ENCODE measurements around the gene DQX1. TPM values are rescaled to one million over a fixed set of nuclear protein-coding genes. Genes with fewer than 3 reads are reported as not detected.

DQX1 gene
- total and polyA plus RNA-seq, 2 experiments from 2014 or later = 0.32 to 0.52 TPM

- H3K36me3 ChIP-seq (ENCODE audit: insufficient read depth) = no peaks in the 10 kb centered on the region
- Mint-ChIP-seq H3K27me3 (ENCODE audit: insufficient read depth, low read depth, poor library complexity) (peaks cover 79% of the 10 kb centered on the region), H3K4me1 (peaks cover 23% of the 10 kb centered on the region), H3K4me3 (peak overlapping the region; percentile 83), H3K9me3 (peaks cover 3% of the 10 kb centered on the region; the same call in 1 of the 3 replicates), H3K27ac (peak overlapping the region; percentile 54; the same call in 1 of the 2 replicates), H3K36me3 (ENCODE audit: low read depth) (peaks cover 4% of the 10 kb centered on the region; the same call in 1 of the 3 replicates)
- peak overlapping the region; percentile 99 for H2AFZ ChIP-seq
- peak overlapping the region; percentile 93 for H3K4me3 ChIP-seq
- DNase-seq (ENCODE audit: low spot score) (peak; percentile 59), ATAC-seq (peak; percentile 9)
- peaks cover 19% of the 10 kb centered on the region for H3K4me1 ChIP-seq (ENCODE audit: insufficient read depth)
- no peaks in the 10 kb centered on the region for H3K9me2 ChIP-seq (ENCODE audit: insufficient read depth)
- no peaks in the 10 kb centered on the region for H3K79me2 ChIP-seq (replicated peaks; ENCODE audit: insufficient read depth)
- peaks cover 3% of the 10 kb centered on the region for H3F3A ChIP-seq (replicated peaks; ENCODE audit: low read depth)
- no peaks in the 10 kb centered on the region; the same call in 1 of the 2 replicates for H4K20me1 ChIP-seq (replicated peaks; ENCODE audit: insufficient read depth)
- H3K27me3 ChIP-seq (ENCODE audit: insufficient read depth) = peaks cover 92% of the 10 kb centered on the region
- H3K4me2 ChIP-seq = peak overlapping the region; percentile 96
- TF ChIP-seq REST (IDR thresholded peaks at IDR 0.05; ENCODE audit: unreplicated experiment) (no peak), CREB1 (CRISPR knock-in tag; IDR thresholded peaks at IDR 0.05; ENCODE audit: low read depth) (no peak), EZH2phosphoT487 (IDR thresholded peaks at IDR 0.05; ENCODE audit: unreplicated experiment) (no peak), ZNF114 (CRISPR knock-in tag; IDR thresholded peaks at IDR 0.05) (no peak), ZNF331 (CRISPR knock-in tag; IDR thresholded peaks at IDR 0.05; ENCODE audit: low read depth) (no peak), ETS1 (IDR thresholded peaks at IDR 0.05) (no peak), POLR2AphosphoS5 (IDR thresholded peaks at IDR 0.05; ENCODE audit: low read depth) (no peak), ZNF462 (CRISPR knock-in tag; IDR thresholded peaks at IDR 0.05) (no peak), CTCF (conservative IDR thresholded peaks at IDR 0.05; ENCODE audit: low read depth in 2 of 2) (no peak), EZH2 (IDR thresholded peaks at IDR 0.05; ENCODE audit: low read depth, unreplicated experiment) (no peak), JUNB (IDR thresholded peaks at IDR 0.05; ENCODE audit: unreplicated experiment) (no peak), STAT1 (IDR thresholded peaks at IDR 0.05; ENCODE audit: unreplicated experiment) (no peak), NANOG (IDR thresholded peaks at IDR 0.05; ENCODE audit: borderline replicate concordance) (no peak)
- H3K27ac ChIP-seq (ENCODE audit: low read depth) = 0 out of 2 replicates have a peak overlapping the region, but pooled peaks have one; percentile 72
These were observed 27.1 kb upstream of the DQX1 start for GRCh38 chr2:74552914-74553811.

Data from GM23338 (cell line).